HG02852 (cell line): Measurements from ENCODE around the gene LHFPL2.
"Not testable (repeated sequence)": the region's sequence is repeated elsewhere in the genome, so short reads cannot be mapped to it uniquely, and the experiment has no call there.

Experiments used
- ATAC-seq: cut with Tn5 transposase; IDR thresholded peaks from one replicate; pipeline ENCODE4 v1.9.1; 2021; ENCODE audit warnings: mild to moderate bottlenecking, moderate library complexity; ENCODE audit not compliant: unreplicated experiment

LHFPL2 gene

DNA sequence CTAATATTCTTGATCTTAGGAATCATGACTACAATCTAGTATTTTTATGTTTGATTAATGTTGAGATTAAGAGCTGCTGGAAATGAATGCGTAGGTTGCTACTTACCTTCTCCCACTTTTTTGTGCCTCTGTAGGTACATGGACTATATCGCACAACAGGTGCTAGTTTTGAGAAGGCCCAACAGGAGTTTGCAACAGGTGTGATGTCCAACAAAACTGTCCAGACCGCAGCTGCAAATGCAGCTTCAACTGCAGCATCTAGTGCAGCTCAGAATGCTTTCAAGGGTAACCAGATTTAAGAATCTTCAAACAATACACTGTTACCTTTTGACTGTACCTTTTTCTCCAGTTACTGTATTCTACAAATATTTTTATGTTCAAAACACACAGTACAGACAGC lies 173.2 kb downstream of the LHFPL2 start:
- ATAC-seq, result no peak

DNA sequence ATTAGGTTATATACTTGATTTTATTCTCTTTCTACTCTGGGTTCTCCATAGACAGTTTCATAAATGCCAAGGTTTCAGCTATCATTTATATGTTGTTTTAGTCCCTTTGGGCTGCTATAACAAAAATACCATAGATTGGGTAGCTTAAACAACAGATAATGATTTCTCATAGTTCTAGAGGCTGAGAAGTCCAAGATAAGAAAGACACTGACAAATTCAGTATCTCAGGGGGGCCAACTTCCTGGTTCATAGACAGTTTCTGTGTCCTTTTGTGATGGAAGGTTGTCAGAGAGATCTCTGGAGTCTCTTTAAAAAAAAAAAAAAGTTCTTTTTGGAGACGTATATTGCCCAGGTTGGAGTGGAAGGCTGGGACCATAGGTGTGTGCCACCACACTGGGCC lies 174.8 kb downstream of the LHFPL2 start:
- no peak for ATAC-seq

DNA sequence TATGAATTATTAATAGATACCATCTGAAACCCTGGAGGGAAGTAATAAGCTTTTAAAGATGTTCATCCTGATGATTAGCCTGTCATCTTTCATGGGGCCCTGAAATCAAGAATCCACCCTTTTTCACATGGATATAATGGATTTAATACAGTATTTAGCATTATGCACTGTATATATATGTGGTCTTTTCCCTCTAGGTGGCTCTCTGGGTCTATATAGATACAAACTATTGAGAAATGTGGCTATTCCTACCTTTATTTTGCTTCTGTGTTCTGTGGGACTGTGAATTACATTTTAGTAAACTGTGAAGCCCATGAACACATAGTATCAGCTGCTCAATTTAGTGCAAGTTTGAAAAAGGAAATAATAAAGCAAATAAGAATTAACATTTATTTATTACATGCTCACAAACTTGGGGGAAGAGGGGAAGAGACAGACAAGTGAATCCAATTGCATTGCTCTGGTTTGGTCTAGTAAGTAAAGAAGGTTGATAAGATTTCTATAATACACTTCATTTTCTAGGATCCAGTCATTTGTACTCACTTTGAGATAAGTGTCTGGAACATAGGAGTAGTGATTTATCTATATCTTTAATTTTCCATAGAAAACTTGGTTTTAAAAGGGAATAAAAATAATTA lies 176.0 kb downstream of the LHFPL2 start:
- no peak for ATAC-seq

DNA sequence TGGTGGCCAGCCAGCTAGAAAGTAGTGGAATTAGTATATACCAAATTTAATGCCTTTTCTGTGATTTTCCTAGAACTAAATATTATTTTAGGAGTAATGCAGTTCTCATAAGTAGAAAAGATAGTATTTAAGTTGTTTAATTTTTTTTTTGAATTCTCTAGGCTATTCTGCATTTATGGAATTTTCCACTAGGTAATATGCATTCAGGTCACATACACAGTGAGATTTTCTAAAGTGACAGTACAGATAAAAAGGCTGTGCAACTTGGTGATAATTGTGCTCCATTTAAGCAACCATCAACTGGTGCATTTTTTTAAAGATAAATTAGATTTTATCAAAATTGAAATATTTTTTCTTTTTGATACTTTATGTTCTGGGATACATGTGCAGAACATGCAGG lies 176.7 kb downstream of the LHFPL2 start:
- ATAC-seq, result no peak

DNA sequence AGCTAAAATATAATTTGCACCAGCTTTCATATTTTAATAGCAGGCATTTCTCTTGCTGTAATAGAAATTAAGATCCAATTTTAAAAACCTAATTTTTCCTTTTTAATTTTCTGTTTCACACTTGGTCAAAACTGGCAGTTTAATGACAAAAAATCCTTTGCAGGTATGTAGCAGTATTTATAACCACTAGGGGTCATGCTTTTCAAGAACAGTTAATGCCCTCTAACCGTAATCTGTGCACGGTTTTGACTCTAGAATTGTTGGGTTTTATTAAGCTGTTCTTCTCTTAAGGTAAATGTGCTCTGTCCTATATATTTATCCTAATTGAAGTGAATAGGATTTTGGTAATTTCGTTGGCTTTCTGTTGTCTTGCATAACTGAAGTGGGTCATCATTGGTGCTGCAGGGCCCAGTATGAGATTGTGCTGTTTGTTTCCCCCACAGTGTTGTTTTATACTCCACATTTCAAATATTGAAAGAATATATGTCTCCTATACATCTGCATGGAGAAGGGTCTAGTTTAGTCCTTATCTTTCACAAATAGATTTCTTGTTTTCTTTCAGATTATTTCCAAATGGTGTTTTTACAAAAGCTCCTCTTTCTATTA lies 180.7 kb downstream of the LHFPL2 start:
- no peak for ATAC-seq

DNA sequence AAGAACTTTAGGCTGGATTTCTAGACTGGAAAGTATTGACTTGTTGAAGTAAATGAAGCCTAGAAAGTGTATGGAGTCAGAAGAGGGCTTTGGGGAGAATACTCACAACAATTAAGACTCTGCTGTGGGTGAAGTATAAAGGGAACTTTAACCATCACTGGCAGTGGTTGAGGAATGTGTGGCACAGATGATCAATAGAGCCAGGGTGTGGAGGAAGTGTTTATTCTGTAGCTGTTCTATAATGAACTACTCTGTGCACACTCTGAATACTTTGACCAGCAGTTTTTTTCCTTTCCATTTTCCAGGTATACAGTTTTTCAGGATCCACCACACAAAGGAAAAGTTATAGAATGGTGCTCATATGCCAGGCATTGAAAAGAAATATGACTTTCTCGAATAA lies 181.4 kb downstream of the LHFPL2 start:
- no peak for ATAC-seq

DNA sequence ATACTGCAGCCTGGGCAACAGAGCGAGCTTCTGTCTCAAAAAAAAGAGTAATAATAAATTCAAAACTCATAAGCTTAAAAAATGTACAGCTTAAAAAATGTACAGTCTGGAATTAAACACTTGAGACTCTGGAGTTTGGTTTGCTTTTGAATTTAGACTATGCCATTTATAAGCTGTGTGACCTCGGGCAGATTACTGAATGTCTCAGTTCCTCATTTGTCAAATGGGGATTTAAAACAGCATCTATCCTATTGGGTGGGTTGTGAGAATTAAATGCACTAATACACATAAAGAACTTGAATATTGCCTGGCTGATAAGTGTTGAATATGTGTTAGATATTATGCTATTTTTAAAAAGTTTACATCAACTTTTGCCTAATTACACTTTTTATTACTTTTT lies 189.7 kb downstream of the LHFPL2 start:
- ATAC-seq, result no peak

DNA sequence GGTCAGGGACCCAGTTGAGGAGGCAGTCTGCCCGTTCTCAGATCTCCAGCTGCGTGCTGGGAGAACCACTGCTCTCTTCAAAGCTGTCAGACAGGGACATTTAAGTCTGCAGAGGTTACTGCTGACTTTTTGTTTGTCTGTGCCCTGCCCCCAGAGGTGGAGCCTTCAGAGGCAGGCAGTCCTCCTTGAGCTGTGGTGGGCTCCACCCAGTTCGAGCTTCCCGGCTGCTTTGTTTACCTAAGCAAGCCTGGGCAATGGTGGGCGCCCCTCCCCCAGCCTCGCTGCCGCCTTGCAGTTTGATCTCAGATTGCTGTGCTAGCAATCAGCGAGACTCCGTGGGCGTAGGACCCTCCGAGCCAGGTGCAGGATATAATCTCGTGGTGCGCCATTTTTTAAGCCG lies 191.1 kb downstream of the LHFPL2 start:
- not testable (repeated sequence) for ATAC-seq

DNA sequence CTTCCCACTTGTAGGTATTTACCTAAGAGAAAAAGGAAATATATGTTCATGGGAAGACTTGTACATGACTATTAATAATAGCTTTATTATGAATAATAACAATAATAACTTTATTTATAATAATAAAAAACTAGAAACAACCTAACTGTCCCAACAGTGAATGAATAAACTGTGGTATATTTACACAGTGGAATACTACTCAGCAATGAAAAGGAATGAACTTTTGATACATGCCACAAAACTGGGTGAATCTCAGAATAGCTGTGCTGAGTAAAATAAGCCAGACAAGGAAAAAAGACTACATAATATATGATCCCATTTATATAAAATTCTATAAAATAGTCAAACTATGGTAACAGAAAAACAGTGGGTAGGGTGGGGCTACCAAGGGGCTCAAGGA lies 199.5 kb downstream of the LHFPL2 start:
- no peak for ATAC-seq

DNA sequence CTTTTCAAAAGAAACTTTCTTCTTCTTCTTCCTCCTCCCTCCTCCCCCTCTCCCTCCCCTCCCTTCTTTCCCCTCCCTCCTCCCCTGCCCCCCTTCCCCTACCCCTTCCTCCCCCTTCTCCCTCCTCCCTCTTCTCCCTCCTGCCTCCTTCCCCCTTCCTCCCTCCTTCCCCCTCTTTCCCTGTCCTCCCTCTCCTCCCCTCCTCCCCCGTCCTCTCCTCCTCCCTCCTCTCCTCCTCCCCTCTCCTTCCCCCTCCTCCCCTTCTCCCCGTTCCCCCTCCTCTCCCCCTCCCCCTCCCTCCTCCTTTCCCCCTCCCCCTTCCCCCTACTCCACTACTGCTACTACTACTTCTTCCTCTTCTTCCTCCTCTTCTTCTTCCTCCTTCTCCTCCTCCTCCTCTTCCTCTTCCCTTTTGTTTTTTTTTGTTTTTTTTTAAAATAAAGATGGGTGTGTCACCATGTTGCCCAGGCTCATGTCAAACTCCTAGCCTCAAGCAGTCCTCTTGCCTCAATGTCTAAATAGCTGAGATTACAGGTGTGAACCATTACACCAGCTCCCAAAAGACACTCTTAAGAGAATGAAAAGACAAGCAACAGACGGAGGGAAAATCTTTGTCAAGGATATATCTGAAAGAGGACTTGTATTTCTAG lies 200.7 kb downstream of the LHFPL2 start:
- no peak for ATAC-seq
